HG03066 (cell line): Measurements from ENCODE around the gene HOXA13.

Experiments
- ATAC-seq: cut with Tn5 transposase; IDR thresholded peaks from one replicate; pipeline ENCODE4 v1.9.1; 2021; ENCODE audit warnings: low read depth; ENCODE audit not compliant: unreplicated experiment

Gene HOXA13

GRCh38 chr7:27208998-27209397 lies 9.1 kb upstream of the HOXA13 start:
- no peak for ATAC-seq

DNA sequence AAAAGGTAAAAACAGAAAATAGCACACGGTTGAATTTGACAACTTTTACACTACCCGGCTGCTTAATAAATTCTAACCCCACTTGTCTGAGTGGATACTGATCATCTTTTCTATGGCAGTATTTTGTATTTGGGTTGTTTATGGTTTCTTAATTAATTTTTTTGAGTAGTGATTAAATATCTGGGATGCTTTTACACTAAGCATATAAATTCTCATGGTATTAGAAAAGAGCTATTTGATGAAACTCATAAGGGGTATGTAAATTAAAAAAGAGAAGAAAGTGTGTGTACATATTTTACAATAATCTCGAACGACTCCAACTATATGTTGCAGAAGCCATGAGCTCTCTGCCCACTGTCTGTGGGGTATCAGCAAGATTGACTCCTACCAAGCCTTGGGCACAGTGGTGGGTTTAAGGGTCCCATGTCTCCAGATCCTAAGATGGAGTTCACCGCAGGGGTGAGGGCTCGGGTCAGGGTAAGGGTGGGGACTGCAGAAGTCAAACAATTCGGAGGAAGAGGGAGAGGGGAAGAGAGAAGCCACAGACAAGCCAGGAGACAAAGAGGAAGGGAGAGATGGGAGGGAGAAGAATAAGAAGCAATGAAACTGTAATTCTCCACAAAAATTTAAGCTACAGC lies 7.6 kb upstream of the HOXA13 start:
- no peak for ATAC-seq

DNA sequence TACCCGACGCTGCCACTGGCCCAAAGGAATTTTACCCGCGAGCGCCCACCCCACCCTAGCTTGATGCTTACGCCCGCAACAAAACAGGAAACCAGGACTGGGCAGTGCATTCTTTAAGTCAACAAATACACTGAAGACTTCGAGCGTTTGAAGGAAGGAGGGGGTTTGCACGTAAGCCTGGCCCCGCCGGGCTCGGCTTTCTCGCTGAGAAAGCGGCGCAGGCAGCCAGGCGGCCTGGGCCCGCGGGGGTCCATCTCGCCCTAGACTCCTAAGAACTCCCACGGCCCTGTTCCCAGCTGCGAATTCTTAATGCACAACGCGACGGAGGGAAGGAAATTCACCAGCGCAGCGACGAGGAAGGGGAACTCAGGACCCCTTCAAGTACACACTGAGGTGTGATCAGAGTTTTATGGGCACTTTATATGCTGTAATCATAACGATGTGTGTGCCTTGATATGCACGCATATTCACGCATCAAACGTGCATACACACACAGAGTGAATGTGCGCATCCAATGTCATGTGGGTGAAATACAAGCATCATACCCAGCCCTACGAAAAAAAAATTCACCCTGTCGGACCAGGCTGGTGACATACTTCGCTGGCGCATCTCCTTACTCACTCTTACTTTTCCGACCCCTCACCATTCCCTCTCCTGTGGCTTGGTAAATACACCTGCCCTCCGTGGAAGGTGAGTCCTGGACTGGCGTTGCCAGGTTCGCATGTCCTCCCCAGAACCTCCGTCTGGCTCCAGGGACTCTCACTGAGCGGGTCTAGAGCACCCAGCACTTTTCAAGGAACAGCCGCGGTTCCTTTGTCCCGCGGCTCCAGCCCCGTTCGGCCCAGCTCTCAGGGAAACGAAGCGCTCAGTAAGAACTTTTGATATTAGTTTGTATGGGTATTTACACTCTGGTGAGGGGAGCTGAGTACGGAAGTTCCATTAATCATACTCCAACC lies 5.7 kb upstream of the HOXA13 start:
- no peak for ATAC-seq

DNA sequence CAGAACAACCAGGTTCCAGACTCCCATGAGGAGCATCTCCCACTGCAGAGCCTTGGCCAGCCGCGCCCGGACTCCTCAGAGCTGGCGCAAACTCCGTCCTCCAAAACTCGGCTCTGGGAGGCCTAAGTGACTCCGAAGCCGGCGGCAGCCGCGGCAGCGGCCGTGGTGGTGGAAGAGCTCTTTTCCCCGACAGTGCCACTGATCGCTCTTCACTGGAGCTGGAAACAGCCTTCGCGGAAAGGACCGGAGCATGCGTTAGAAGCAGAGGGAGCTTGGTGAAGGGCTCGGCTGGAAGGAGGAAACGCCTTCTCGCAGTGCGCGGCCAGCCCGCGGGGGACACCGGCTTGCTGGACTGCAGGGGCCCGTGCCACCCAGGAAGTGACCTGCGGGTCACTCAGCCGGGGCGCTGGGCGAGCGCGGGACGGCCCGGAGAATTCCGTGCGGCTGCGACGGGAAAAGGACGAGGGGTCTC lies 5.0 kb upstream of the HOXA13 start:
- no peak for ATAC-seq

- no peak for ATAC-seq
These were observed 4.2 kb upstream of the HOXA13 start for GRCh38 chr7:27203964-27204594.

DNA sequence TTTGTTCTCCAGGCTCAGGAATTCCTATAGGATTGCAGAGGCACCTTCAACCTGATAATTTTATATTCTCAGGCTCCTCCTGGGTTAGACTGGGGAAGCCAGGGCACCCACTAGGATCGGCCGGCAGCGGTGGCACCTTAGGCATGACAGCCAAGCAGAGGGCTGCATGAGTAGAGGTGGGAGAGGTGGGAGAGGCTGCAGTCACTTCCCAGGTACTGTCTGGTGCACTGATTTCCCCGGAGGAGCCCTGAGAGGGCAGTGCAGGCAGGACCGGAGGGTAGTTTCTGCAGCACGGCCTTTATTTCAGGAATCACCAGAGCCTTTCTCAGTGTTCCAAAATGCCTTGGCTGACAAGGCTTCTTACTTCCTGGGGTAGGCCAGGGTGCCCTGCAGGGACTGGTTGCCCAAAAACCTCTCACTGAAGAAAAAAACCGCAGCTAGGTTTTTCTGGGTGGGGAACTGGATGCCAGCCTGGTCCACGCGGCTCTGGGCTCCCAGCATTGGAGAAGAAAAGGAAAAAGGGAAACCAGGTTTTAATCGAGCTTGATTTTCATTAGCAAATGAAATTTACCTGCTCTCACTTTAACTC lies 3.6 kb upstream of the HOXA13 start:
- no peak for ATAC-seq

DNA sequence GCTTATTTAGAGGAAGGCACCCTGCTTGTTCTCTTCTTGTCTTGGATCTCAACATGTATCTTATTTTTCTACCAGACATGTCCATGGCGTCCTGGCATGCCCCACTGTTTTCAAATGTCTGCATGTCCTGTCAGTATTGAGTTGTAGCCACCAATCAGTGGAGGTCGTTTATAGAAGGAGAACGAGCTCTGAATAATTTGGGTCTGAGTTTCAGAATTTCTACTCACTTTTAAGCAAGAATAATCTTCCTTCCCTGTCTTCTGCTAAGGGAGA lies 2.9 kb upstream of the HOXA13 start:
- ATAC-seq: no peak

GRCh38 chr7:27202018-27202861 lies 2.3 kb upstream of the HOXA13 start:
- ATAC-seq: no peak

DNA sequence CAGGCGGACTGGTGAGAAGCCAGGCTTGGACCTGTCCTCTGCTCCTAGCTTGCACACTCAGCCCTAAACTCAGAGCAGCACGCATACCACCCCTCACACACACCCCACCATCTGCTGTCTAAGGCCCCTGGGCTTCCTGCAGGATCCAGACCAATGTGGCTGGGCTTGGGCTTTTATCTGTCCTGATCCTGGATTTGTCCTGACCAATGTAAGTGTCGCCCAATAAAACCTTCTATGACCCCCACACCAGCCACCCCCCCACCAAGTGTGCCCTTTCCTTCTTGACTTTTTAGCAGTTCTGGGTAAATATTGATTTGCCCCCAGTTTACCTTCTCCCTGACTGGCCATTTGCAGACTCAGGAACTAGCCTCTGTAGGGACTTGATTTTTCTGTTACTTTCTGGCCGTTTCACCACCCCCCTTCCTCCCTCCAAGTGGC lies 1.7 kb upstream of the HOXA13 start:
- ATAC-seq: no peak

DNA sequence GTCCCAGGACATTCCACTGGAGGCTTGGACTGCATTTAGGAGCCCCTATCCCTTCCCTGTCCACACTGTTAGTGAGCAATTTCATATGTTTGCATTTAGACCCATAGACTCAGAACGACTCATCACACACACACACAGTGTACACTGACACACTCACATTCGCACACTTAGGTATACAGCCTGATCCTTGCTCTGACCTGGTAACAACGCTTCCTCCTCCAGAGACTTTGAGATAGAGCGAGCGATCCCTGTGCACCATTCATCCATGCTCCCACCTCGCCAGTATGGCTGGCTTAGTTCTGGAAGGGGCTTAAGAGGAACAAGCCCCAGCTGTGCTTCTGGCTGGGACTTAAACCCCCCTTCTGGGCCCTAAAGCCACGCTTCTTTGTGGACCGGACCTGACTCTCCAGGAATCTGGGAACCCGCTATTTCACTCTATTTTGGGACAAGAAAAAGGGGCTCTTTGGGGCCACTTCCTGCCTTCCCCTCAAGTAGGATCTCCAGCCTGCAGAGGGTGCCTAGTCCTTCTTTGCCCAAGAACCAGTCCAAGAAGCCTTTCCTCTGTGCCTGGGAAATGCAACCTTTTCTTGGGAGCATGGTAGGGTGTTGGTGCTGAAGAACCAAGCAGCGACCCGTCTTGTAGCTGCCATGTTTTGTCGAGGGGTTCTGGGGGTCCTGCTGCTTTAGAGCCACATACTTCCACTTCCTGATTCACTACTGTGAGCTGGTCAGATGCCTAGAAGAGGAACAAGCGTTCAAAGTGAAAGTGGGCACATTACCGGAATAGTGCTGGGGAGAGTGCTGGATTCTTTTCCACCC lies 1.1 kb upstream of the HOXA13 start:
- ATAC-seq: no peak

GRCh38 chr7:27198871-27199801 lies 755 bp downstream of the HOXA13 start:
- ATAC-seq: no peak

DNA sequence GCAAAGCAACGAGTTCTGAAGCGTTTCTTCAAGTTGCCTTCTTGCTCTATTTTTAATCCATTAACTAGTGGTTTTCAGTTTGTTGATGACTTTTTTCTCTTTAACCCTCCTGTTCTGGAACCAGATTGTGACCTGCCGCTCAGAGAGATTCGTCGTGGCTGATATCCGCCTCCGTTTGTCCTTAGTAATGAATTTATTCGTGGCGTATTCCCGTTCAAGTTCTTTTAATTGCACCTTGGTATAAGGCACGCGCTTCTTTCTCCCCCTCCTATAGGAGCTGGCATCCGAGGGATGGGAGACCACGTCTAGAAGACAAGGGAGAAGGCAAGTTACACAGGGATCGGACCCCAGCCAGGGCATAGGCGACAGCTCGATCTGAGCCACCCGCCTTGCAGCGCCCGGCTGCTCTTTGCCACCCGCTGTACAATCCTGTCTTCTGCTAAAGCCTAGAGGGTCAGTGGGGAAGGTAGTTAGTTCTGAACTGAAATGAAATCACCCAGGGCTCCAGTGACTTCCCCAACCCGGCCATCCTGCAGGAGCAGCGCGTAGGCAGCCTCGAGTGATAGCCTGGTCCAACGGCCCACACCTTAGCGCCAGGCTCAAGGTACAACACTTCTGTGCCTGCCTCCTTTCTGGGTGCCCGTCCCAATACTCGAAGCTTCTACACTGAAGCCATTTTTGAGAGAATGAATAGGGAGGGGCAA lies 1.6 kb downstream of the HOXA13 start:
- no peak for ATAC-seq

DNA sequence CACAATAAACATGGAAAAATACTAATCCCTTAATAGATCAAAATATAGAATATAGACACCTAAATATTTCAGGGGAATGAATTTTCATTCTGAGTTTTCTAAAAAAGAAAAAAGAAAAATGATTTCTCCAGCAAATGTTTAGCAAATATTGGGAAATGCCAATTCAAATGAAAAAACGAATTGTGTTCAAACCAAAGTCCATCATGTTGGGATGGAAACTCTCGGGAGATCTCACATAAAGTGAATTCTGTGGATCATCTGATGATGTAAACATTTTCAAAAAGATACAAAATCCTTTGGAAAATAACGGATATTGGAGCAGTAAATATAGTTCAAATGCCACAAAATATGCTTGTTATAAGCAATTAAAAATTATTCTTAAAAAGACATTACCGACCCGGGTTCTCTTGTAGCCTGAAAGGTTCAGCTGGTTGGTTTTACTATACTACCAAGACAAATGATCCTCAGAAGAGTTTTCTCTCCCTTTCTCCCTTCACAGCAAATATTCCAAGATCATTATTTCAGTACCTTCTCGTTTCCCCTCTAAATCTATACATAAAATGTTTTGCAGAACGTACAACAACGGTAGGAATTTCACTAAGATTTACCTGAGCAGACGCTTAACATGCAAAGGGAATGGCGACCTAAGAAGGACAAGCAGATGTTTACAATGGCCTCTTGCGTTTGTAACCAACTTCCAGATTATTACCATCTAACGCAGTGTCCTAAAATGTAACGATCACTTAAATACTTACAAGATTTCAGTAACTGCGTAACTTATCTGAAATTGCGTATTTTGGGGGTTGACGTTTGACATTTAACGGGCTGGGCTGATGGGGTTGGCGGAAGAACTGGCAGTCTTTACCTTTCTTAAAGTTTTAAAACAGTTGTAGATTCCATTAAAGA lies 2.5 kb downstream of the HOXA13 start:
- no peak for ATAC-seq

DNA sequence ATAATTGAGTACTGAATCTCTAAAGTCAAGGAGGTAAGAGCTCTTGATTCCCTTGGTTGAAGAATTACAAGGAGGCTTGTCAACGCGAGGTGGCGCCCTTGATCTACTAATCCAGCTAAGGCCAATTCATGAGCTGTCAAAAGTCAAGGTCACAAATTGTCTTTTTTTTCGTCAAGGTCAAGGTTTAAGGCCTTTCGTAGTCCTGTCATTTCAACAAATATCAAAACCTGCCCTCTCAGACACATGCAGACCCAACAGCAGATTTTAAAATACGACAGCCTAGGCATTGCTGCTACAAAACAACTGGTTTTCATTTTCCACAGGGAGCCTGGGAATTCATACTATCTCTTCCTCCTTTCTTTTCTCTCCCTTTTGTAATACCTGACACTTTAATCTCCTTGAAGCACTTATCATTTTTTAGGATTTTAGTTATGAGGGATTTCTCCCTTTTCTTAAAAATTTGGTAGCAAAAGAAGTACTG lies 3.6 kb downstream of the HOXA13 start:
- no peak for ATAC-seq

DNA sequence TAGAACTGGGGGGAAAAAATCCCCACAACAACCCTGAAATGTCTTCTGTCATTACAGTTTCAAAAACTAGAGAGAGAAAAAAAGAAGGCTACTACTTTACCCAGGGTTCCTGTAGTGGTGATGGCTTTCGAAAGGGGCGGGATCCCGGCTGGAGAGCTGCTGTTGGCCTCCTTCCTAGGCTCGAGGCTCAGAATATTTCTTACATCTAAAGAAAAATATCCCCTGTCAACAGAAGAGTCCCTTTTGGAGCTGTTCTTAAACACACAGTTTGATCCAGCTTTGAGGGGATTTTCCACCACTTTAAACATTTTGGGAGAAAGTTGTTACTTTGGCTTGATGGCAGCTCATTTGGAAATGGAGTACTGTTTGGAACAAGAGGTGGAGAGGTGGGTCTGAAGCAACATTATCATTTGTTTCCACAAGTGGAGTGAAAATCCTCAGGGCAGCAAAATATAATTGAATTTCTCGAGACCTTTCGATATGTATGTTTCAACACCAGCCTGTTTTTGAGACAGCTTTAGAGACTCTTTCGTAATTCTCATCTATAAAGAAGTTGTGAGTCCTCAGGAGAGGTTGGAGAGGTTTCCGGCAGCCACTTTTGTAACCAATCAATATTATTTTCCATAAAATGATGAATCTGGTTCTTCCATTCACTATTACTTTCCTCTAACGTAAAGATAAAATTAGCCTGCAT lies 5.1 kb downstream of the HOXA13 start:
- no peak for ATAC-seq

DNA sequence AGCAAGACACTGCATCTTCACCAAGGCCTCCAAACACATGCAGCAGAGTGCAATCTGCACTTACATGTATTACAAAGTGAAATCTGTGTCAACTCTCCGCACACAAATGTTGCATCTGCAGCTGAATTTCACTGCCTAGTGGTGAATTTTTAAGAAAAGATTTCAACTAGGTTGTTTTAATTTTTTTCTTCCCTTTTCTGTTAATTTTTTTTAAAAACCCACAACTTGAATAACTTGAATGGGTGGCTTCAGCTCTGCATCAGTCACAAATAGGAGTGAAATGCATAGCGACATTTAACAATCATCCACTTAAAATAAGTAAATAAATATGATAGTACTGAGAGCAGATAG lies 5.9 kb downstream of the HOXA13 start:
- ATAC-seq: no peak
